GM21381 (cell line): ENCODE measurements around the gene PPIP5K1.
"Not testable (repeated sequence)": the region's sequence is repeated elsewhere in the genome, so short reads cannot be mapped to it uniquely, and the experiment has no call there.

ENCODE experiments used
- ATAC-seq: cut with Tn5 transposase; IDR thresholded peaks from one replicate; pipeline ENCODE4 v1.9.1; 2021; ENCODE audit warnings: mild to moderate bottlenecking, moderate library complexity; ENCODE audit not compliant: unreplicated experiment

Gene PPIP5K1

DNA sequence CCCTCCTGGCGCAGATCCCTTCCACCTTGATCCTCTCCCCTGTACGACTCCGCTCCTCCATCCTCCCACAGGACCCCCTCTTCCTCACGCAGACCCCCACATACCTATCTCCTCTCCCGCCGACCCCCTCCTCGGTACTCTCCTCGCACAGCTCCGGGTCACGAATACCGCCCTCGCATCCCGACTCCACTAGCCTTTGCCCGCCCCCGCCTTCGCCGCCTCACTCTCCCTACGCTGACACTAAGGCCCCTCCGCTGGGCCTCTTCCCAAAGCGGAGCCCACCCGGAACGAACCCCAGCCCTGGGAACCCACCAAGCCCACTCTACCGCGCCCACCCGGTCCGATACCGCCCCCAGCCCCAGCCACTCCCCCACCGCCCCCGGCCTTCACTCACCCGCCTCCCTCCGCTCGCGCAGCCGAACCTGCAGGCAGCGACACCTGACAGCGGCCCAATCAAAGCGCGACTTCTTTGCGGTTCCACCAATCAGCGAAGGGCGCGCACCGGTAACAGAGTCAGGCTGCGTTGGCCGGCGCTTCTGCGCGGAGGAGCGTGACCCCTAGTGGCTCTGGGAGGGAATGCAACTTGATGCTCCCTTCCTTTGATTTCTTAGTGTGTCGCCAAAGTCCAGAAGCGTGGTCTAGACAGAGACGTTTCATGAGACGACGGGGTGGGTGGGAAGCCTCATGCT lies at the start of gene PPIP5K1:
Gene PPIP5K1 (minus strand): TSS at position 431 of the 689 bp plus-strand sequence. CDS start 5,704 bp downstream, outside the sequence.
- ATAC-seq, result peak; percentile 91

DNA sequence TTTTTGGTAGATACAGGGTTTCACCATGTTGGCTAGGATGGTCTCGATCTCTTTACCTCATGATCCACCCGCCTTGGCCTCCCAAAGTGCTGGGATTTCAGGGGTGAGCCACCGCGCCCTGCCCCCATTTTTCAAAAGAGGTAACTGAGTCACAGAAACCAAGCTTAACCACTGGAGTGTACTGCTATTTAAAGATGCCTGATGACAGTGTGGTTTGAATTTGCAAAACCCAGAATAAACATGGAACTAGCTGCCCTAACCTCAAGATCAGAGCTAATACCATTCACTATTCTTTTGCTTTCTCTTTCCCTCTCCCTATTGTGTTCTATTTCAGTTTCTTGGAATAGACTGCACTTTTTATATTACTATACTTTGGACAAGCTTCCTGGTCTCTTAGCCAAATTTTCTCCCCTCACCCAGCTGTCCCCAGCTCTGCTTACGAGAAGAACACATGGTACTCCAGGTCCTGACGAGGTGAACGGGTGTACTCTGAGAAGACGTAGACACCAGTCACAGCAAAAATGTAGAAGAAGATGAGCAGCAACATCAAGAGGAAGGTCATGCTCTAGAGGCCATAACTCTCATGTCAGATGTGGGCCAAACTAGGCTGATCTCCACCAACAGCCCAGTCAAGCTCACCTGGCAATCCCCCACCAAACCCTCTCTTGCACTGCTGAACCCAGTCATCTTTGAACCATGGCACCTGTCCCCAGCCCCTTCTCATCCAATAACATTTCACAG lies 48.6 kb upstream of the PPIP5K1 start:
- ATAC-seq, result not testable (repeated sequence)

DNA sequence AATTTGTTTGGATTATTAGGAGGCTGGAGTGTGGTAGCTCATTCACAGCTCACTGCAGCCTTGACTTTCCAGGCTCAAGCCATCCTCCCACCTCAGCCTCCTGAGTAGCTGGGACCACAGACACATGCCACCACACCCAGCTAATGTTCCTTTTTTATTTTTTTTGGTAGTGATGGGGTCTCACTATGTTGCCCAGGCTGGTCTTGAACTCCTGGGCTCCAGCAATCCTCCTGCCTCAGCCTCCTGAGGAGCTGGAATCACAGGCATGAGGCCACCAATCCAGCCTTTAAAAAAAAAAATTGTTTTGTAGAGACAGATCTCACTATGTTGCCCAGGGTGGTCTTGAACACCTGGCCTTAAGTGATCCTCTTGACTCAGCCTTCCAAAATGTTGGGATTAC lies 36.9 kb upstream of the PPIP5K1 start:
- ATAC-seq, result not testable (repeated sequence)

DNA sequence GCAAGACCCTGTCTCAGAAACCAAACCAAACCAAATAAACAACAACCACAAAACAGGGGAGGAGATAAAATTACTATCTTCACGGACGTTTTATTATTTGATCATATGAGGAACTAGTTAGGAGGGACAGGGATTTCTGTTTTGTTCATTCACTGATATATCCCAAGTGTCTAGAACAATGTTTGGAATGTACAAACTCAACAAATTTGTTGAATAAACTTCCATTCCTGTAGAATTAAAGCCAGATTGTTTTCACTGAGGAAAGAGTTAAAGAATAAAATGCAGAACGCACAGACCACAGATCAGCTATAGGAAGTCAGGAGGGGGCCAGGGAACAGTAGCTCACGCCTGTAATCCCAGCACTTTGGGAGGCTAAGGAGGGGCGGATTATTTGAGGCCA lies 35.1 kb upstream of the PPIP5K1 start:
- ATAC-seq, result no peak

- ATAC-seq, result not testable (repeated sequence)
Measured at GRCh38 chr15:43622068-43622799, 32.2 kb upstream of the PPIP5K1 start.

DNA sequence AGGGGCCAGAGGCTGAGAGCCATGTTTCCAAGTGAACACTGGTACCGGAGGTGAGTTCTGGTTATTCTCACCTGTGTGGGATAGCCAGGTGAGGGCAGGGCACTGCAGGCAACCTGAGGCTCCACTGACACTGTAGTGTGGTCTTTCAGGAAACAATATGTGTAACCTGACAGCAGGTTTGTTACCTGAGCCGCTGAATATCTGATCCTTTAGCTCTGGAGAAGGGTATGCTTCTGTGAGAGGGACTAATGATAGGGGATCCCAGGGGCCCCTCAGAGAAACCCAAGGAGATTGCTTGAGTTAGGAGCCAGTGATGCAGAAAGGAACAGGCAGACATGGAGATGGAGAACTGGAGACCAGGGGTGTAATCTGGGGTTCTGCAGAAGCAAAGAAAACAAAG lies 28.7 kb upstream of the PPIP5K1 start, which contains the start of gene STRC:
Gene STRC (minus strand): TSS at position 101 of the 400 bp plus-strand sequence. CDS start 78 bp downstream, at position 23.
- not testable (repeated sequence) for ATAC-seq

- not testable (repeated sequence) for ATAC-seq
Measured at GRCh38 chr15:43617750-43618149, 27.7 kb upstream of the PPIP5K1 start.

DNA sequence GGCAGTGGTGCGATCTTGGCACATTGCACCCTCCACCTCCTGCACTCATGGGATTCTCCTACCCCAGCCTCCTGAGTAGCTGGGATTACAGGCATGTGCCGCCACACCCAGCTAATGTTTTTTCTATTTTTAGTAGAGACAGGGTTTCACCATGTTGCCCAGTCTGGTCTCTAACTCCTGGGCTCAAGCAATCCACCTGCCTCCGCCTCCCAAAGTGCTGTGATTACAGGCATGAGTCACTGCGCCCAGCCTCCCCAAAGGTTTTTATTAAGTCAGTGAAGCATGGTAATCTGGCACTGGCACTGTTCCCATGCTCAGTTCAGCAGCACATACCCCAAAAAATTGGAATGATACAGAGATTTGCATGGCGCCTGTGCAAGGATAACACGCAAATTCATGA lies 12.2 kb upstream of the PPIP5K1 start:
- ATAC-seq, result not testable (repeated sequence)

GRCh38 chr15:43600200-43600599 lies 10.2 kb upstream of the PPIP5K1 start:
- ATAC-seq, result not testable (repeated sequence)

DNA sequence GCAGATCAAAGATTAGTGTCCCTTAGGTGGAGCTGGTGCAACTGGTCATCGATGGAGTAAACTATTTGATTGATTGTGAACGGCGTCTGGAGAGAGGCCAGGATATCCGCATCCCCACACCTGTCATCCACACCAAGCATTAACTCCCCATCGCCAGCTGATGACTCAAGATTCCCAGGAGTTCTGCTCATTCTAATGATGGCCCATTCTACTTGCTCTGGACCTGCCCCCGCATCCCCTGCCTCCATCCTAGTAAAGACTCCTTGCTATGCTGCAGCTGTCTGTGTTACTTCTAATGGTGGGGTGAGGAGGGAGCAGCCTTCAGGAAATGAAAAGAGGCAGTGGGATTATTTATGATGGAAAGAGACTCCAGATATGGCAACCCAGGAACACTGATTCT lies 9.1 kb upstream of the PPIP5K1 start:
- not testable (repeated sequence) for ATAC-seq

DNA sequence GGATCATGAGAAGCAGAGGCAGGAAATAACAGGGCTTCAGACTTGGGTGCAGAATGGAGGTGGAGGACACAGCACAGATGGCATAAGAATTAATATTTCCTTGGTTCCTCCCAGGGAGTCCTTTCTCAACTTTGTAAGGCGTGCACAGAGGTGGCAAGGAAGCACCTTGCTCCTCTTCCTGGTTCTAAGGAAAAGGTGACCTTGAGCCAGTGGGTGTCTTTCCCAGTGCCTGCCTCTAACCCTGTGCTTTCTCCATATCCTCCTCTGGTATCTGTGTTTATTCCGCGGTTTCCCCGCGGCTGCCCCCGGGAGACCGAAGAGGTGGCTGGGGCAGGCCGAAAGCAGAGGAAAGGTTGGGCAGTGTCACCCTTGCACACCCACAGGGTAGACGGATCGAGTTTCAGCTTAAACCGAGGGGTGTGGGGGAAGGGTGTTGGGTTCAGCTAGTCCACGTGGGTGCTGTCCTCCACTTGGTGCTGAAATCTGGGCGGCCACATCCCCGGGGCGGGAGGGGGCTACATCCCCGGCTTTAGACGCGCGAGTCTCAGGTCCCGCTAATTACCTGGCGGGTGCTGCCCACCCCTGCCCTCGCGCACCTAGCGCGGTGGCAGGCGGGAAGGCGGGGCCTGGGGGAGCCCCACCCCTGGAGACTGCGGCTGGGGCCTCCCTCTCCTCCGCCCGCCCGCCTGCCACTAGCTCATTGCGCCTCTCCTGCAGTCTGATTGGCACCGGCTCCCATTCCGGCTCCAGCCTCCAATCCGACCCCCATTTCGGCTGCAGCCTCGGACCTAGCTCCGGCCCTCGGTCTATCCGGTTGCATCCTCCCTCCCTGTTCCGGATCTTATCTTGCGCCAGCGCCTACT lies 3.6 kb upstream of the PPIP5K1 start, which contains the start of gene CKMT1B:
Gene CKMT1B (plus strand): TSS at position 700 of the 863 bp plus-strand sequence. CDS start 192 bp downstream, outside the sequence.
- ATAC-seq, result not testable (repeated sequence)

- not testable (repeated sequence) for ATAC-seq
Measured at GRCh38 chr15:43592841-43593240, 2.8 kb upstream of the PPIP5K1 start.

DNA sequence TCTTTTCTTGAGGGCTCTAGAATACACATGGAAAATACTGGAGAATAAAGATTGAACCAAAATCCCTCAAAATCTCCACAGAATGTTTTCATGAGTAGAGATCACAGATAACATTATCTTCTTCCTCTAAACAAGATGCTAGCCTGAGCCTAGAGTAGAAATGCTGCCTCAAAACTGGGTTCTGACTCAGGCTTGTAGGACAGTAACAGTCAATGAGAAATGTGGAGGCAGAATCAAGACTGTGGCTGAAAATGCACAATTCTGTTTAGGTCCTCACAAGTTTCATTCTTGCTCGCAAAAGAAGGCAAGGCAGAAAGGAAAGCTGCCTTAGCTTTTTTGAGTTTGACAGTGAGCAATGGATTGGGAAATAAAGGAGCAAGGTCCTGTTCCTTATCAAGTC lies 15.4 kb downstream of the PPIP5K1 start:
- ATAC-seq, result not testable (repeated sequence)

DNA sequence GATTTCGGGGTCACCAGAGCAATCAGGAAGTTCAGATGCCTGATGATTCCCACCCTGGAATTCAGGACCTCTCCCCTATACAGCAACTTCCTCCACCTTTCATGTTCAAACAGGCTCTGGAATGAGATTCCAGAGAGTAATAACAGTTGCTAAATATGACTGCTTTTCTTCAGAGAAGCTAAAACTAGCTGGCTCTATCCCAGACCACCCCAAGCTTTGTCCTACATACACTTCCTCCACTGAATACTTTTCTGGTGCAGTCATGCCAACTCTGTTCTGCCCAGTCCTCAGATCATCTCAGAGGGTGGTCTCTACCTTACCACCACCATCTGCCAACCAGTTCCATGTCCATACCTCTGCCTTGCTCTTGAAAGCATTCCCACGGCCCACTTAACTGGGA lies 23.4 kb downstream of the PPIP5K1 start:
- not testable (repeated sequence) for ATAC-seq

- ATAC-seq, result not testable (repeated sequence)
Measured at GRCh38 chr15:43563793-43564192, 26.2 kb downstream of the PPIP5K1 start.

- not testable (repeated sequence) for ATAC-seq
Measured at GRCh38 chr15:43562753-43563152, 27.3 kb downstream of the PPIP5K1 start.

DNA sequence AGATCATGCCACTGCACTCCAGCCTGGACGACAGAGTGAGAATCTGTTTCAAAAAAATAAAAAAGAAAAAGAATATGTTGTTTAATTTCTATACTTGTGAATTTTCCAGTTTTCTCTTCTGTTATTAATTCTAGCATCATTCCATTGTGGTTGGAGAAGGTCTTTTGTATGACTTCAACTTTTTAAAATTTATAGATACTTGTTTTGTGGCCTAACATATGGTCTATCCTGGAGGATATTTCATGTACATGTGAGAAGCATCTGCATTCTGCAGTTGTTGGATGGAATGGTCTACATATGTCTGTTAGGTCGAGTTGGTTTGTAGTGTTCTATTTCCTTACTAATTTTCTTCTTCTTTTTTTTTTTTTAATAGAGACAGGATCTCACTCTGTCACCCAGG lies 37.0 kb downstream of the PPIP5K1 start:
- no peak for ATAC-seq

DNA sequence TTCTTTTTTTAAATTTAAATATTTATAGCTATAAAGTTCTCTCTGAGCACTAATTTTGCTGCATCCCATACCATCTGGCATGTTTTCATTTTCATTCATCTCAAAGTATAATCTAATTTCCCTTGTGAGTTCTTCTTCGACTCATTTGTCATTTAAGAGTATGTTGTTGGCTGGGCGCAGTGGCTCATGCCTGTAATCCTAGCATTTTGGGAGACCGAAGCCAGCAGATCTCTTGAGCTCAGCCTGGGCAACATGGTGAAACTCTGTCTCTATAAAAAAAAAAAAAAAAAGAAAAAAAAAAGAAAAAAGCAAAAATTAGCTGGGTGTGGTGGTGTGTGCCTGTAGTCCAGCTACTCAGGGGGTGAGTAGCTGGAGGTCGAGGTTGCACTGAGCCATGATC lies 37.8 kb downstream of the PPIP5K1 start:
- ATAC-seq, result no peak

- no peak for ATAC-seq
Measured at GRCh38 chr15:43550527-43551363, 39.3 kb downstream of the PPIP5K1 start.
